ENCODE measurements around the gene DEFB129.

DNA sequence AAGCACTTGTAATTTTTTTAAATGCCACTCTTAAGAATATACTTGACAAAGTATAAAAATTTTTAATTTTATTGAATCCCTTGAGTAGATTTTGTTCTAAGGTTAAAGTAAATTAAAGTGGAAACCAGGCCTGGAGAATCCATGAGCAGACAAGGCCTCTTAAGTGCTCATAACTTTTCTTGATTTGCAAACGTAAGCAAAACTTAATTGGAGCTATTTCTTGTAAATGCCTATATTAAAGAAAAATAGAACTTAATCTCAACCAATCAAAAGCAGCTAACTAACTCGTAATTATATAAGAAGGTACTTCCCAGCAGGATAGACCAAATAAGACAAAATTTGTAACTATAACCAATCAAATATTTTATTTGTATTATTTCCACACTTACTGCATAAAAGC lies 12.7 kb upstream of the DEFB129 start:
- TF ChIP-seq, protein P1, sequence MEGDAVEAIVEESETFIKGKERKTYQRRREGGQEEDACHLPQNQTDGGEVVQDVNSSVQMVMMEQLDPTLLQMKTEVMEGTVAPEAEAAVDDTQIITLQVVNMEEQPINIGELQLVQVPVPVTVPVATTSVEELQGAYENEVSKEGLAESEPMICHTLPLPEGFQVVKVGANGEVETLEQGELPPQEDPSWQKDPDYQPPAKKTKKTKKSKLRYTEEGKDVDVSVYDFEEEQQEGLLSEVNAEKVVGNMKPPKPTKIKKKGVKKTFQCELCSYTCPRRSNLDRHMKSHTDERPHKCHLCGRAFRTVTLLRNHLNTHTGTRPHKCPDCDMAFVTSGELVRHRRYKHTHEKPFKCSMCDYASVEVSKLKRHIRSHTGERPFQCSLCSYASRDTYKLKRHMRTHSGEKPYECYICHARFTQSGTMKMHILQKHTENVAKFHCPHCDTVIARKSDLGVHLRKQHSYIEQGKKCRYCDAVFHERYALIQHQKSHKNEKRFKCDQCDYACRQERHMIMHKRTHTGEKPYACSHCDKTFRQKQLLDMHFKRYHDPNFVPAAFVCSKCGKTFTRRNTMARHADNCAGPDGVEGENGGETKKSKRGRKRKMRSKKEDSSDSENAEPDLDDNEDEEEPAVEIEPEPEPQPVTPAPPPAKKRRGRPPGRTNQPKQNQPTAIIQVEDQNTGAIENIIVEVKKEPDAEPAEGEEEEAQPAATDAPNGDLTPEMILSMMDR (IDR thresholded peaks at IDR 0.05; ENCODE audit: low read depth, low read length), result no peak
- TF ChIP-seq POLR2A (IDR thresholded peaks at IDR 0.05; ENCODE audit: extremely low read depth, insufficient read length), result no peak
